ENCODE measurements around the gene KCNMB3.
"Not testable (repeated sequence)": the region's sequence is repeated elsewhere in the genome, so short reads cannot be mapped to it uniquely, and the experiment has no call there.

Gene KCNMB3

DNA sequence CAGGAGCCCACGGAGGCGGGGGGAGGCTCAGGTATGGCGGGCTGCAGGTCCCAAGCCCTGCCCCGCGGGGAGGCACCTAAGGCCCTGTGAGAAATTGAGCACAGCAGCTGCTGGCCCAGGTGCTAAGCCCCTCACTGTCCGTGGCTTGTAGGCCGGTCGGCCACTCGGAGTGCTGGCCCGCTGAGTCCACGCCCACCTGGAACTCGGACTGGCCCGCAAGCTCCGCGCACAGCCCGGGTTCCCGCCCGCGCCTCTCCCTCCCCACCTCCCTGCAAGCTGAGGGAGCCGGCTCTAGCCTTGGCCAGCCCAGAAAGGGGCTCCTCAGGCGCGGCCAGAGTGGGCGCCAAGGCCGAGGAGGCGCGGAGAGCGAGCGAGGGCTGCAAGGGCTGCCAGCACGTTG, 12.2 kb upstream of the KCNMB3 start:
- no peak for DNase-seq

GRCh38 chr3:179260949-179261765, 10.2 kb upstream of the KCNMB3 start:
- peak; percentile 75 for DNase-seq

GRCh38 chr3:179259959-179260756, 9.2 kb upstream of the KCNMB3 start:
- not testable (repeated sequence) for DNase-seq

- no peak for DNase-seq
Measured at GRCh38 chr3:179258820-179259219, 7.9 kb upstream of the KCNMB3 start.

DNA sequence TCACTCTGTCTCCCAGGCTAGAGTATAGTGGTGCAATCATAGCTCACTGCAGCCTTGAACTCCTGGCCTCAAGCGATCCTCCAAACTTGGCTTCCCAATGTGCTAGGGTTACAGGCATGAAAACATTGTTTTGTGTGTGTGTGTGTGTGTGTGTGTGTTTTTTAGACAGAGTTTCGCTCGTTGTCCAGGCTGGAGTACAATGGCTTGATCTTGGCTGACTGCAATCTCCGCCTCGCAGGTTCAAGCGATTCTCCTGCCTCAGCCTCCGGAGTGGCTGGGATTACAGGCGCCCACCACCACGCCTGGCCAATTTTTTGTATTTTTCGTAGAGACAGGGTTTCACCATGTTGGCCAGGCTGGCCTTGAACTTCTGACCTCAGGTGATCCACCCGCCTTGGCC, 6.8 kb upstream of the KCNMB3 start:
- DNase-seq, result not testable (repeated sequence)

DNA sequence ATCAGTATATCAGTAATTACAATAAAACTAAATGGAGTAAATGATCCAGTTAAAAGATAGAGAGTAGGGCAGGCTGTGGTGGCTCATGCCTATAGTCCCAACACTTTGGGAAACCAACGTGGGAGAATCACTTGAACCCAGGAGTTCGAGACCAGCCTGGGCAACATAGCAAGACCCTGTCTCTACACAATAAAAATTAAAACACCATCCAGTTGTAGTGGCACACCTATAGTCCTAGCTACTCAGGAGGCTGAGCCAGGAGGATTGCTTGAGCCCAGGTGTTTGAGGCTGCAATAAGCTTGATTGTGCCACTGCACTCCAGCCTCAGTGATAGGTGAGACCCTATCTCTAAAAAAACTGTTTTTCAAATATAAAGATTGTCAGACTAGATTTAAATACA, 5.9 kb upstream of the KCNMB3 start:
- no peak for DNase-seq

GRCh38 chr3:179247289-179248015, 3.5 kb downstream of the KCNMB3 start:
- DNase-seq, result no peak

DNA sequence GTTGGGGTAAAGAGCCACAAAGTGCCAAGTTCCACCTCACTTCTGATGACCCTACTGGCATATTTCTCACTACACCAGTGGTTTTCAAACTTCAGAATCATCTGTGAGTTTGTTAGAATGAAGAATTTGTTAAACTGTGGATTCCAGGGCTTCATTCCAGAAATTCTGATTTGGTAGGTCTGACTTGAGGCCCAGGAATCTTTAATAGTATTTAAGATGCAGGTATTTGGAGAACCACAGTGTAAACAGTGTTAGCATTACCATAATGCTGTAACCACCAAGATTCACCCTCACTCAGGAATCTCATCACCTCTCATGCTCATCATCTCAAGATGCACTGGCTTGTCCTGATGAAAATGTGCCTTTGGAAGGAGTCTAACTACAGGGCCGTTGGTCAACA, 6.0 kb downstream of the KCNMB3 start:
- DNase-seq, result no peak

GRCh38 chr3:179242859-179243258, 8.1 kb downstream of the KCNMB3 start:
- DNase-seq, result not testable (repeated sequence)

GRCh38 chr3:179240299-179240698, 10.6 kb downstream of the KCNMB3 start:
- not testable (repeated sequence) for DNase-seq

- DNase-seq, result no peak
Measured at GRCh38 chr3:179236669-179237301, 14.1 kb downstream of the KCNMB3 start.

DNA sequence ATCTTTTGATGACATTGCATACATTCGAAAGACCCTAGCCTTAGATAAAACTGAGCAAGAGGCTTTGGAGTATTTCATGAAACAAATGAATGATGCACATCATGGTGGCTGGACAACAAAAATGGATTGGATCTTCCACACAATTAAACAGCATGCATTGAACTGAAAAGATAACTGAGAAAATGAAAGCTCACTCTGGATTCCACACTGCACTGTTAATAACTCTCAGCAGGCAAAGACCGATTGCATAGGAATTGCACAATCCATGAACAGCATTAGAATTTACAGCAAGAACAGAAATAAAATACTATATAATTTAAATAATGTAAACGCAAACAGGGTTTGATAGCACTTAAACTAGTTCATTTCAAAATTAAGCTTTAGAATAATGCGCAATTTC, 16.7 kb downstream of the KCNMB3 start:
- DNase-seq, result no peak

- DNase-seq, result no peak
Measured at GRCh38 chr3:179233043-179233442, 17.9 kb downstream of the KCNMB3 start.

DNA sequence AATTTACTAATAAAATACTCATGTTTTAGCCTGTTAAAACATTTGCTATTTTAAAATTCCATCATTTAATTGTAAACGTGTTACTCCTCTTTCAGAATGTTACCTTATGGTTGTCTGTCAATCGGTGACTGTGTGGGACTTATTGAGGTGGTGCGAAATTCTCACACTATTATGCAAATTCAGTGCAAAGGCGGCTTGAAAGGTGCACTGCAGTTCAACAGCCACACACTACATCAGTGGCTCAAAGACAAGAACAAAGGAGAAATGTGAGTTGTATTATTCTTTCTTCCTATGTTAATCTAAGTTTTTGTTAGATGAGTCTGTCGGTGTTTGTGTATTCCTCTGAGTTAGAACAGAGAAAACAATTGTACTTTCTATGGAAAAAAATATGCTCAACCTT, 21.7 kb downstream of the KCNMB3 start:
- no peak for DNase-seq

DNA sequence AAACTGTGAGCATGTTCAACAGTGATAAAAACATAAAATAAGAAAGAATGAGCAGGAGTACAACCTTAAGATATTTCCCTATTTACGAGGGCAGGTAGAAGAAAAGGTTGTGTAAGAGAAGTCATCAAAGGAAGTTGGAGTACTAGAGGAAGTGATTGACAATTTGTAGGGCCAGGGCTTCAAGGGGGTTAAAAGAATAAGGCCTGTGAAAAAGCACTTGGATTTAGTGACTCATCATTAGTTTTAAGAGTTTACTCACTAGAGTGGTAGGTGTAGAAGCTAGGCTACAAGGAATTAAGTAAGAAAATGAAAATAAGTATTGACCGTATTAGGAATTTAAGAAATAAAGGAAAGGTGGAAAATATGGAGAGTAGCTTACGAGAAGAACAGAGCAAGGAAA, 23.6 kb downstream of the KCNMB3 start:
- DNase-seq, result no peak

DNA sequence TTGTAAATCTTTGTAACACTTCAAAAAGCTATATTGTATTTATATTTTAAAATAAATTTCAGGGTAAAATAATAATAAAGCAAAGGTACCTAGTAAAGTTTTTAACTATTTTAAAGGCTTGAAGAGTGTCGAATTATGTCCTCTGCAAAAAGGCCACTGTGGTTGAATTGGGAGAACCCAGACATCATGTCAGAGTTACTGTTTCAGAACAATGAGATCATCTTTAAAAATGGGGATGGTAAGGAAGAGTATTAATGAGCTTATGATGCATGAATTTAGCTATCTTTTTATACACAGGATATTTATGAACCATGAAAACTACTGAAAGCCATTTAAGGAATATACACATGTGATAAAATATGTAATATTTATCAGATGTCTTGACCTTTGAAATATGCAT, 26.3 kb downstream of the KCNMB3 start:
- no peak for DNase-seq

DNA sequence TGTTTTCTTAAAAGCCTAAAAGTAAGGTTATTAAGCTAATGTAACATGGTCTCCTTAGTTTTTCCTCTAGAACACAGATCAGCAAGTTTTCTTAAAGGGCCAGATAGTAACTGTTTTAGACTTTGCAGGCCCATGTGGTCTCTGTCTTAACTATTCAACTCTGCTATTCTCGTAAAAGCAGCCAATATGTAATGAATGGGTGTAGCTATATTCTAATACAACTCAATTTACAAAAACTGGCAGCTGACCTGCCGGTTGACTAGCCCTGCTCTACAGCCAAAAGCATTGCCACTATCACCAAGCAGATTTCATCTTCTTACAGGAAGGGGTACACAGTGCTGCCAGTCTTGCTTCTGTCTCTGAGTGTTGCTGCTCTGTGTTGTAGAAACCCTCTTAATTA, 27.4 kb downstream of the KCNMB3 start:
- no peak for DNase-seq

DNA sequence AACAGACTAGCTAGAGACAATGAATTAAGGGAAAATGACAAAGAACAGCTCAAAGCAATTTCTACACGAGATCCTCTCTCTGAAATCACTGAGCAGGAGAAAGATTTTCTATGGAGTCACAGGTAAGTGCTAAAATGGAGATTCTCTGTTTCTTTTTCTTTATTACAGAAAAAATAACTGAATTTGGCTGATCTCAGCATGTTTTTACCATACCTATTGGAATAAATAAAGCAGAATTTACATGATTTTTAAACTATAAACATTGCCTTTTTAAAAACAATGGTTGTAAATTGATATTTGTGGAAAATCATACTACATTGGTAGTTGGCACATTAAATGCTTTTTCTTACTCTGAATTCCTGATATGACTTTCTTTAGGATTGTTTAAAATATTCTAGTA, 32.7 kb downstream of the KCNMB3 start:
- DNase-seq, result not testable (repeated sequence)

DNA sequence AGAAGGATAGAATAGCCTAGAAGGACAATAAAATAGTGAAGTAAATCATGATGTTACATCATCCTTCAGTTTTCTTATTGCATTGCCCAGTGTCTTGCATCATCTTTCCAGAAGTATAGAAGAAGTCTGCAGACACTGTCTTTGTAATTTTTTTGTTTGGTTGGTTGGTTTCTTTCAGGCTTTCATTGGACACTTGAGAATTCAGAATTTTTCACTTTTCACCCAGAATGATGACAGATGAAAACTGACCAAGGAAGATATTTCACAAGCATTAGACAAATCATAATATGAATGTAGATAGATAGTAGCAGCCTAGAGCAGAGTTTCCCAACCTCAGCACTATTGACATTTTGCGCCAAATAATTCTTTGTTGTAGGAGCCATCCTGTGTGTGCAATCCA, 35.4 kb downstream of the KCNMB3 start:
- DNase-seq, result not testable (repeated sequence)

GRCh38 chr3:179200790-179201189, 50.1 kb downstream of the KCNMB3 start:
- no peak for DNase-seq

DNA sequence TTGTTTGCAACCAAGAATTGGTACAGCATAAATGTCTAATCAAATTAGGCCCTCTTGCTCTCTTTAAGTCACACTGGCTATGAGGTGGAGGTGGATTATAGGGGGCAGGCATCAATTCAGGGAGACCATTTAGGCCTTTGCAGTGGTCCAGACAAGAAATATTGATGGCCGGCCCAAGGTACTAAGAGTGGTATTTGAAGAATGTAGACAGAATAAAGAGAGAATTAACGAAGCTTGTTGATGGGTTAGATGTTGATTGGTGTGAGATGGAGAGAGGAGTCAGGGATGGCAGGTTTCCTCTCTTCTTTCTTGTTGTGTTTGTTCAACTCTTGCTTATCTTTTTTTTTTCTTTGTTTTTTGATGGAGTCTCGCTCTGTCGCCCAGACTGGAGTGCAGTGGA, 54.2 kb downstream of the KCNMB3 start:
- DNase-seq, result no peak

GRCh38 chr3:179196098-179196497, 54.8 kb downstream of the KCNMB3 start:
- peak; percentile 20 for DNase-seq

DNA sequence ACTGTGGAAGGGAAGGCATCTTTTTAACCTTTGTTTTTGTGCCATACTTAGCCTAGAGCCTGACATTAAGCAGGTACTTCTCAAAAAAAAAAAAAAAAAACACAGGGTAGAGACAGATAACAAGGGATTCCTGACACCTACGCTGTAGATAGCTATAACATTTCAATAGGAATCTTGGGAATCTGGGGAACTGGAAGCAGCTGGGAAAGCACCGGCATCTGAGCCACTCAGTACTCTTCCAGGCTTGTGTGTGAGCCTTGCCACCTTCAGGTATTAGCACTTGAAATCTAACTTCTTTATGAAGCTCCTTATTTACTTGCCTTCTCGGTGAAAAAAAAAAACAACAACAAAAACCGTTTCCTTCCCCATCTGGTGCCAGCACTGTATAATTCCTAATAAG, 56.0 kb downstream of the KCNMB3 start:
- DNase-seq, result no peak

Data from NCI-H2107 (cell line).